Ovary (tissue), 9 donors: ENCODE data around the gene COQ8A. TPM values are rescaled to one million over a fixed set of nuclear protein-coding genes. Genes with fewer than 3 reads are reported as not detected.
A peak's percentile ranks its signal among the peaks of the same experiment; 100 is the strongest.

Experiments used
- DNase-seq, 5 donors: peaks; one replicate each; pipeline ENCODE4 v3.0.0-alpha.2; 2019 to 2020
- H3K27ac ChIP-seq, 2 donors: fragments of 200-600 bp; one replicate each; pipeline versions ENCODE4 v1.5.1 to v1.8.0; 2019 to 2022
- H3K27me3 ChIP-seq: fragments of 200-600 bp; one replicate; pipeline ENCODE4 v1.8.0; 2022
- H3K36me3 ChIP-seq: fragments of 200-600 bp; sonication (generic); one replicate; pipeline ENCODE4 v1.5.1; 2019
- H3K4me1 ChIP-seq: one replicate; pipeline ENCODE4 v1.8.1; 2013; ENCODE audit warnings: mild to moderate bottlenecking, moderate library complexity; ENCODE audit not compliant: insufficient read depth
- H3K4me3 ChIP-seq: fragments of 200-600 bp; sonication (generic); one replicate; pipeline ENCODE4 v1.5.1; 2017
- H3K9me3 ChIP-seq, 2 donors: fragments of 200-600 bp in 1 of 2; sonication (generic) in 1 of 2; one replicate each; pipeline versions ENCODE4 v1.5.1 to v1.8.1; 2013 to 2019; ENCODE audit warnings: mild to moderate bottlenecking in 1 of 2, moderate library complexity in 1 of 2
- EP300 ChIP-seq: sonication (generic); formaldehyde crosslinking; IDR thresholded peaks from one replicate; pipeline ENCODE4 v1.6.1; 2017; ENCODE audit warnings: antibody characterized with exemption
- POLR2A ChIP-seq: fragments of 450-650 bp; IDR thresholded peaks from one replicate; pipeline ENCODE4 v1.6.1; 2017; ENCODE audit warnings: antibody characterized with exemption, mild to moderate bottlenecking, moderate library complexity
- WGBS, 3 donors: extraction: QIAGEN DNeasy Blood & Tissue Kit in 1 of 3; methylation state at CpG; one replicate each; pipeline versions ENCODE4 v1.1.5 to v1.1.7; 2013 to 2017; 5-methylcytosine and 5-hydroxymethylcytosine counted together
- intact Hi-C, 4 donors: fragments of 100-400 bp; cut with DNase I; formaldehyde crosslinking; loops; one replicate each; pipeline versions ENCODE4 v1.11.0 to v1.15.1; 2022 to 2023
- polyA plus RNA-seq, 2 donors: library from polyadenylated mRNA; stranded (reverse); fragments of 200-250 nt in 1 of 2; fragments of 350-450 nt in 1 of 2; fragmentation: Illumina TruSeq in 1 of 2; extraction: RNeasy Lipid Tissue Mini Kit (QIAGEN cat#74804) in 1 of 2; gene quantifications; one replicate each; pipeline ENCODE4 v1.2.3, GENCODE V29; 2013 to 2014
- total RNA-seq, 7 donors: library from RNA; depleted of rRNA in 2 of 7; stranded (reverse); fragments of >200 nt in 2 of 7; fragmentation: NEBNext Ultra II Directional in 3 of 7; extraction: Animal tissue kit (Norgen Biotek cat#: 25700) in 3 of 7; gene quantifications; one replicate each; pipeline versions ENCODE4 v1.1.0 to v1.2.4, GENCODE V29; 2016 to 2023
- TF ChIP-seq, protein P1 (sequence below), 3 donors: fragments of 450-650 bp in 2 of 3; fragments of 200-600 bp in 1 of 3; IDR thresholded peaks; one replicate each; pipeline versions ENCODE4 v1.5.1 to v1.8.0; 2016 to 2022; ENCODE audit warnings: antibody characterized with exemption in 3 of 3, mild to moderate bottlenecking in 1 of 3
- donor health status: DM: no; HTN: no; CAD: no; lungs with moderate emphysema.
- donor health status: DM: no; HTN: no; CAD: no.
- donor health status: Bipolar disorder and iron deficiency.
- donor health status: DM: yes; HTN: yes; CAD: no.
- donor health status: DM: no; HTN: no; CAD: no.
- donor health status: DM: yes; HTN: yes; CAD: no.

The COQ8A gene
- total and polyA plus RNA-seq, 9 donors, result 37.4 to 101 (median 61.2) TPM

DNA sequence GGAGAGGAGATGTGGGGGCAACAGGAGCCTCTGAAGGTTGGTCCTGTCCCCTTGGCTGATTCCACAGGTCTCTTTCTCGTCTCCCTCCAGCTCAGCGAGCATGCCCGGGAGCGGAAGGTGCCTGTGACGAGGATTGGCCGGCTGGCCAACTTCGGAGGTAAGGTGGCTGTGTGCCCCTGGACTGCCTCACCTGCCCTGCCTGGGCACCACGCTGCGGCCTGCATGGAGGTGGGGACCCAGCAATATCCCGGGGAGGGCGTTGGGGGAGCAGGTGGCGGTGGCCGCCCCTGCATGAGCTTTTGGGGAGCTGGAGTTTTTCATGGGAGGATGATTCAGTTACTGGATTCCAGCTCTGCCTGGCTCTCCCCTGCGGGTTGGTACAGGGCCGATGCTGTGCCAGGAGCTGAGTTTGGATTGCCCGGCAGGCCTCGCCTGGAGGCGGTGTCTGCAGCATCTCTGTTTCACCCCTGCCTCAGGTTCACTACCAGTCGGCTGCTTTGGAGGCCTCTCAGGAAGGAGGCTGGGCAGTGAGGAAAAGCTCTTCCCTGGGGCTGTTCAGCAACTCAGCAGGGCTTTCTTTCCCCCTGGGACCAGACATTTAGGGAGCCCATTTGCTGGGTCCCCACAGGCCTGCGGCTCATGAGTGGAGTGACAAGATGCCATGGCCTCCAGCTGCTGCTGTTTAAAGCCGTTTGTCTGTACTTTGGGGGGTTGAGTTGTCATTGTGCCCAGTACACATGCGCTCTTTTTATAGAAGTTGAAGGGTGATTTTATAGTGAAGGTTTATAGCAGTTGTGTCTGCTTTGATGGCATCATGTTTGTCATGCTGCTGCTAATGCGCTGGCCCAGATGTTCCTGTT is 25.7 kb downstream of the COQ8A start:
- DNase-seq, result no peak
- H3K36me3 ChIP-seq, result no peaks in the 10 kb centered on the region
- no peak overlapping the region for H3K27ac ChIP-seq
- H3K4me3 ChIP-seq, result no peak overlapping the region
- WGBS, 3 donors, result 94 to 95% (median 94%) methylated on average over 17 to 23 of the region's 23 CpGs
- H3K4me1 ChIP-seq, result peaks cover 2% of the 10 kb centered on the region
- TF ChIP-seq, protein P1, sequence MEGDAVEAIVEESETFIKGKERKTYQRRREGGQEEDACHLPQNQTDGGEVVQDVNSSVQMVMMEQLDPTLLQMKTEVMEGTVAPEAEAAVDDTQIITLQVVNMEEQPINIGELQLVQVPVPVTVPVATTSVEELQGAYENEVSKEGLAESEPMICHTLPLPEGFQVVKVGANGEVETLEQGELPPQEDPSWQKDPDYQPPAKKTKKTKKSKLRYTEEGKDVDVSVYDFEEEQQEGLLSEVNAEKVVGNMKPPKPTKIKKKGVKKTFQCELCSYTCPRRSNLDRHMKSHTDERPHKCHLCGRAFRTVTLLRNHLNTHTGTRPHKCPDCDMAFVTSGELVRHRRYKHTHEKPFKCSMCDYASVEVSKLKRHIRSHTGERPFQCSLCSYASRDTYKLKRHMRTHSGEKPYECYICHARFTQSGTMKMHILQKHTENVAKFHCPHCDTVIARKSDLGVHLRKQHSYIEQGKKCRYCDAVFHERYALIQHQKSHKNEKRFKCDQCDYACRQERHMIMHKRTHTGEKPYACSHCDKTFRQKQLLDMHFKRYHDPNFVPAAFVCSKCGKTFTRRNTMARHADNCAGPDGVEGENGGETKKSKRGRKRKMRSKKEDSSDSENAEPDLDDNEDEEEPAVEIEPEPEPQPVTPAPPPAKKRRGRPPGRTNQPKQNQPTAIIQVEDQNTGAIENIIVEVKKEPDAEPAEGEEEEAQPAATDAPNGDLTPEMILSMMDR (IDR thresholded peaks at IDR 0.05), result no peak
- no peak for TF ChIP-seq EP300
- TF ChIP-seq POLR2A, result no peak
- intact Hi-C loops, result no loop called here
- no peaks in the 10 kb centered on the region for H3K9me3 ChIP-seq
- no peaks in the 10 kb centered on the region for H3K27me3 ChIP-seq

DNA sequence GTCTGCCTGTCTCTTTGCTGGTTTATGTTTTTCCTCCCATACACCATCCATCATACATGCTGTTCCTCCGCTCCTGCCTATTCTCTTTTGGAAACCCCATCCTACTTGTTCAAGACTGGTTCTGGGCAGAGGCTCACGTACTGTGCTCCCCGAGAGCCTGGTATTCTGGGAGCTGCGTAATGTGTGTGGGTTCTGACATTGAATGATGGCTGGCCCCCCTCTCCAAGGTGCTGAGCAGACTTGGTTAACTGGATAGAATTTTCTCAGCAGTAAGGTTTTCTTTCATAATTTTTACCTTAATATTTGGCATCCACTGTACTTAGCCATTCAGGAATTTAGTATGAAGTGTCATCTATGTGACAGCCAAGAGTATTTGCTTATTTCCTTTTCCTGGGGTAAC is 26.6 kb downstream of the COQ8A start:
- Histone ChIP-seq H3K27ac (no peak overlapping the region), H3K27me3 (no peaks in the 10 kb centered on the region), H3K36me3 (no peaks in the 10 kb centered on the region), H3K4me3 (no peak overlapping the region), H3K9me3 (no peaks in the 10 kb centered on the region), H3K4me1 (no peaks in the 10 kb centered on the region)
- TF ChIP-seq POLR2A, result no peak
- TF ChIP-seq, protein P1 (IDR thresholded peaks at IDR 0.05), result no peak
- TF ChIP-seq EP300, result no peak
- no peak for DNase-seq
- intact Hi-C loops, result no loop called here
- WGBS, 3 donors, result 97 to 99% (median 97%) methylated on average over 4 of the region's 4 CpGs

DNA sequence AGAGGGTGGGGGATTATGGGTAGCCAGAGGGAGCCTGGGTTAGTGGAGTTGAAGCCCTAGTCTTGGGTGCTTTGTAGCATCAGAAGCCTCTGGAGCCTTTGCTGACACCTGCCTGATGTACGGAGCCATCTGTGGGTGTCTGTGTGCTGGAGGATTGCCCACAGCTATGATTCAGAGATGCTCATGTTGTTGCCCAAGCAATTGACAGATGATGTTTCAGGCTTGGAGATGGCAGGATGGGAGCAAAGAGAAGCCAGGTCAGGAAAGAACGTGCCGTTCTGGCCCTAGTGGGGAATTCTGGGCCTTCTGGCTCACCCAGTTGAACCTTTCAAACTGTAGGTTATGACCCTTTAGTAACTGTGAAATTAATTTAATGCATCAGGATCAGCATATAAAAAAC is 27.6 kb downstream of the COQ8A start:
- no peaks in the 10 kb centered on the region for H3K4me1 ChIP-seq
- no peaks in the 10 kb centered on the region for H3K36me3 ChIP-seq
- H3K27ac ChIP-seq, result no peak overlapping the region
- H3K27me3 ChIP-seq, result no peaks in the 10 kb centered on the region
- H3K9me3 ChIP-seq, result no peaks in the 10 kb centered on the region
- no peak overlapping the region for H3K4me3 ChIP-seq
- TF ChIP-seq, protein P1 (IDR thresholded peaks at IDR 0.05), result no peak
- no peak for TF ChIP-seq POLR2A
- no peak for TF ChIP-seq EP300
- DNase-seq, result peak in 1 of 5 donors; percentile 31
- intact Hi-C loops, result no loop called here
- WGBS, 3 donors, result 74 to 92% (median 88%) methylated on average over 3 of the region's 3 CpGs

DNA sequence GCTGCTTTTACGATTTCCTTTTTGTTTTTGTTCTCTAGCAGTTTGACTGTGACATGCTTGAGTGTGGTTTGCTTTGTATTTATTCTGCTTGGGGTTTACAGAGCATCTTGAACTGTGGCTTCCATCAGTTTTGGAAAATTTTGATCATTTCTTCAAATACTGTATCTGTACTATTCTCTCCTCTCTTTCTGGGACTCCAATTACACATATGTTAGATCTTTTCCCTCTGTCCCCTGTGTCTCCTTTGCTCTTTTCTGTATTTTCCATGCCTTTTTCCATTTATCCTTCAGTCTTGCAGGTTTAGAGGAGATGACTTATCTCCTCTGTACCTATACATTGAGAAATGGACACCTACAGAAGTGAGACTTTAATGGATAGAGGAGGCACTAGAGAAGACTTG is 31.7 kb downstream of the COQ8A start:
- intact Hi-C loops, result no loop called here
- WGBS, 3 donors, result 92 to 100% (median 98%) methylated on average over 1 of the region's 1 CpG
- H3K27ac ChIP-seq, result no peak overlapping the region
- H3K36me3 ChIP-seq, result no peaks in the 10 kb centered on the region
- H3K4me1 ChIP-seq, result peaks cover 23% of the 10 kb centered on the region
- no peaks in the 10 kb centered on the region for H3K27me3 ChIP-seq
- no peaks in the 10 kb centered on the region for H3K9me3 ChIP-seq
- no peak for DNase-seq
- H3K4me3 ChIP-seq, result no peak overlapping the region
- TF ChIP-seq EP300 (no peak), POLR2A (no peak)
- TF ChIP-seq, protein P1 (IDR thresholded peaks at IDR 0.05), result no peak
